COLO668 (cell line): ENCODE measurements around the gene ITPR3.

Experiments used
- DNase-seq: peaks from one replicate; lab custom pipeline; 2025; ENCODE audit not compliant: unreplicated experiment; lab: John Stamatoyannopoulos, UW

Gene ITPR3

DNA sequence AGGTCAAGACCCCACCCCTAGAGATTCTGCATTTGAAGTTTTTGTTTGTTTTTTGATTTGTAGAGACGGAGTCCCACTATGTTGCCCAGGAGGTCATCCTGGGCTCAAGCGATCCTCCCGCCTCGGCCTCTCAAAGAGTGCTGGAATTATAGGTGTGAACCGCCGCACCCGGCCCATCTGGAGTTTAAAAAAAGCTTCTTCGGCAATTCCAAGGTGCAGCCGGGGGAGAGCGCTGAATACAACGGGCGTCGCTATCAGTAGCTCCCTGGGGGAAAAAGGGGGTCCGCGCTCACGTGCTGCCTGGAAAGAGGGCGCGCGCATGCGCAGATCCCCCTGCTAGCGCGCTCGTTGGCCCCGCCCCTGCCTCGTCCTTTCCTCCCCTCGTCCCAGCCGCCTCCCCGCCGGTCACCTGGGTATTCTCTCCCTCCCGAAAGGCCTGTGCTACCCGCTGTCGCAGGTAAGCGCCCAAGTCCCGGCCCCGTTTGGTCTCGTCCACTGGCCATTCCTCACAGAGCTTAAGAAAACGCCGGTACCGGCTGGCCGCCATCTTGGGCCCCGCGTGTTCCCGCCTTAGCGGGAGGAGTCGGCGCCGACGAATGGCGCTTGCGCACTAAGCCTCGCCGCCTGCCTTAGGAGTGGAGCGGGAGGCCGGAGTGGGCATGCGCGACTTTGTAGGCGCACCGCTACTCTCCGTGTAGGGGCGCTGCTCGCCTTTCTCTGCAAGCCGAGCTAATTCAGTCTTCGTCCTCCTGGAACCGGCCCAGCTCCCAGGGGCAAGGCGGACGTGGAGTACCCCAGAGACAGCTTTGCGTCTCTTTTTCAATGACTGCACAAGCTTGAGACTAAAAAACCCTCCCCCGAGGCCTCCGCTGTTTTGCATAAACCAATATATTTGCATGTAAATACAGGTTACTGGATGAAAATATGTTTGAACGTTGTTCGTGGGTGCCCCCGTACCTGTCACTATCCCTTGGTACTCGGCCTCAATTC, 90.3 kb downstream of the ITPR3 start, which contains the start of gene UQCC2:
Gene UQCC2, minus strand, starts transcription at position 561 of the 990 bp plus-strand sequence. Its CDS starts 14 bp downstream, at position 547.
- DNase-seq, result peak; percentile 94

DNA sequence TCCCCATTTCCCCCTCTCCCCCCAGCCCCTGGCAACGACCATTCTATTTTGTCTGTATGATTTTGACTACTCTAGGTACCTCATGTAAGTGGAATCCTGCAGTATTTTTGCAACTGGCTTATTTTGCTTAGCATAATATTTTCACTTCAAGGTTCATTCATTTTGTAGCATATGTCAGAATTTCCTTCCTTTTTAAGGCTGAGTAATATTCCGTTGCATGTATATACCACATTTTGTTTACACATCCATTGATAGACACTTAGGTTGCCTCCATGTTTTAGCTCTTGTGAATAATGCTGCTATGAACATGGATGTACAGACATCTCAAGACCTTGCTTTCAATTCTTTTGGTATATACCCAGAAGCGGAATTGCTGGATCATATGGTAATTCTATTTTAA, 91.8 kb downstream of the ITPR3 start:
- DNase-seq, result no peak

DNA sequence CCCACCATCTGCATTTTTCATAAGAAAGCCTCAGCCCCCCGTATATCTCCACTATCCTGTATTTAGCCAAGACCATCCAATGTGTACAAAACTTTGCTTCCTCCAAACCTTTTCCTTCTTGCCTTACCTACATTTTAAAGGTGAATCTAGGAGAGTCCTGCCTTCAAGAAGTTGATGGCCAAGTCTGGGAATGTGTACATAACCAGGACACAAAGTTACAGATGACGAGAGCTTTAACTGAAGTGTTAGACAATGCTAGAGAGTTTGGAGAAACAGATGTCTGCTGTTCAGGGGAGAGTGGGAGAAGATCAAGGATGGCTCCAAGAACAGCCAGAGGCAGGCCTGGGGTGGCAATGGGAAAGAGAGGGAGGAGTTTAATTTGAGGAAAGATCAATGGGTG, 92.7 kb downstream of the ITPR3 start:
- DNase-seq, result no peak

DNA sequence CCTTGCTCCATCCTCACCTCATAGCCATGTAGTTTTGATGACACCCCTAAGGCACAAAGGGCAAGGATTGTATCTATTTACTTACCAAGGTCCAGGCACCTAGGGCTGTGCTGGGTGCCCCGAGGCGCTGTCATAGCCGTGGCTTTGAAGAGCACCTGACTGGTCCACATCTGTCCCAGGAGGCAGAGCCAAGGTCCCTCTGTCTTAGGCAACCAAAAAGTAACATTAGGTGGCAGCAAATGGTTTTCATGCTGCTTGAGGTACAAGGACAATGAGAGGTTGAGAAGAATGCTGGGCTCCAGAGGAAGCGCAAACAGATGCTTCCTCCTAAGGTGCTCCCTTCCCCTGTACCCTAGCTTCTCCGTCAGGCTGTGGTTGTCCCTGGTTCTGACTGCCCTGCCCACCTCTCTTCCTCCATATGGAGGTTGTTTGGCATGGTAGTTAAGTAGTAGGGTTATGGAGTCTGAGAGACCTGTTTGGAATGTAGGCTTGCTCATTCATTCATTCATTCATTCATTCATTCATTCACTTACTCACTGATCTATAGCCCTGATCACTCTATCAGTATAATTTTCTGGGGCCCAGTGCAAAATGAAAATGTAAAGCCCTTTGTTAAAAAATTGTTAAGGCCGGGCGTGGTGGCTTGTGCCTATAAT, 93.4 kb downstream of the ITPR3 start:
- peak; percentile 22 for DNase-seq

DNA sequence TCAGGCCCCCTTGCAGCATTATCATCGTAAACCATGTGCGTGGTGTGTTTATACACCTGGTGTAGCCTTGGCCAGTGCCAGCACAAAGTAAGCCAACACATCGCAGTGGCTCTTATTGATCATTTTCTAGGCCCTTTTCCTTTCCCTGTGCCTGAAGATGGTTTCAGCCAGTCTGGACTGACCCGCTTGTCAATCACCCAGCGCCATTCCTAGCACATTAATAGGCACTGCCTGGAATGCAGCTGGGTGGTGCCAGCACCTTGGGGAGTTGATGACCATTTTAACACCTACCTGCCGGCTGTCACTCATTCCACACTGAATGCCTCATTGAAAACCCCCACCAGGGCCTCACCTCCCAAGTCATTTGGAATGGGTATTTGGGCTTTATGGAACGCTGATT, 95.3 kb downstream of the ITPR3 start:
- DNase-seq, result peak; percentile 83

DNA sequence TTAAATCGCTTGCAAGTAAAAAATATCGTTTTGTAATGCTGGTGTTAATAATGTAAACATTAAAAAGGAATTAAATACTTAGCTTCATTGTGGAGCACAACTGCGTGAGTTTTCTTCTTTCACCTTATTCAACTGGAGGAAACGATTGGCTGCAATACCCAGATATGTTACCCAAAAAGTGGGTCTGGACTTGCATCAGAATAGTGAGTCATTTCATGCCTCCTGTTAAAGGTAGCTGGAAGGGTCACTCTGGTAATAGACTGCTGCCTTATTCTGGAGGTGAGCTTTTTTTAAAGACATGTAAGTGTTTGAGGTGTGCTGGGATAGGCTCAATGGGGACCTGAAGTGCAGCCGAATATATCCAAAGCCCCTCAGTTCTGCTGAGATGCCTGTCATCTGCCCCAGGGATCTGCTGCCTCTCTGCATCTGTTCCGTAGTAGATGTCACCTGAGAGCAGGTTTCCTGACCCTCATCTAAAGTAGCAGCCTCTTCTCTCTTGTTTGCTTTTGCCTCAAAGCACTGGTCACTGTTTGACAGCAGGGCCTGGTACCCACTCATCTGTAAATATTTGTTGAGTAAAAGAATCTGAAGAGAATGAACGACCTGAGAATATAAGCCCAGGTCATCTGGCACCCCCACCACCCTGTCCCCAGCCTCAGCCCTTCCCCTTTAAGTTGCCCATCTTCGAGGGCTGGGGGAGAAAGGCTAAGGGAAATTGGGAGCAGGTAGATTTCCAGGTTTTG, 95.9 kb downstream of the ITPR3 start:
- peak; percentile 35 for DNase-seq

DNA sequence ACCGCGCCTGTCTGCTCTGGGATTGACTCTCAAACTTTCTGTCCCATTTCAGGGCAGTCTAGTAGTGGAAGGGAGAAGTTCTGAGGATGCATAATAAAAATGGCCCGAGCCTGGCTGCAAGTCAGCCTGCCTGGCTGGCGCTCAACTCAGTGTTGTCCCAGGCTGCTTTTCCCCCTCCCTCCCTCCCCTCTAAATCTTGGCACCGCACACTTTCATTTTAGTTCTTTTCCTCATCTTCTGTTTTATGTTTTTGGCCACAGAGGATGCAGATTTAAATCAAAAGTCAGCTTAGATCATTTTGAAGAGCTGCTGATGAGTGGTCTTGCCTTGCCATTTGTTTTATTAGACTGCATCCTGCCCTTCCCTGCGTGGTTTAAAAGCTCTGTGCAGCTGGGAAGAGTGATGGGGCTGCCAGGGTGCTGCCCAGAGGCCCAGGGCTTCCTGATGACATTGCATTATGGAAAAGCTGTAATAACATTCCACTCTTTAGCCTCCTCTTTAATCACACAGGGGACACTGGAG, 96.9 kb downstream of the ITPR3 start:
- no peak for DNase-seq

DNA sequence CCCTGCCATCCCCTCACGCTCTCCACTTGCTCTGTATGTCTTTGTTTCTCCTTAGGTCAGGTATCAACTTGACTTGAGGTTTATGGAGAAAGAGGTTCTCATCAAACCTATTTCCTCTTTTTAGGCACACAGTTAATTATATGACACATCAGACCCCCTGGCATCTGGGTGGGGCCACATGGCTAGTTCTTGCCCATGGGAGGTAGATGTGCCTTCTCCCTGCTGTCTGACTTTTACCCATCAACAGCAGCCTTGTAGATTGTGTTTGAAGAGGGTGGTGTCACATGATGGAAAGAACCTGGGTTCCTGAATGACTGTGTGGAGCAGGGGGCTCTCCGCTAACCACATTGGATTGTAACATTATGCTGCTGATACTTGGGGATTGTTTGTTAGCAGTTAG, 97.6 kb downstream of the ITPR3 start:
- DNase-seq, result no peak

DNA sequence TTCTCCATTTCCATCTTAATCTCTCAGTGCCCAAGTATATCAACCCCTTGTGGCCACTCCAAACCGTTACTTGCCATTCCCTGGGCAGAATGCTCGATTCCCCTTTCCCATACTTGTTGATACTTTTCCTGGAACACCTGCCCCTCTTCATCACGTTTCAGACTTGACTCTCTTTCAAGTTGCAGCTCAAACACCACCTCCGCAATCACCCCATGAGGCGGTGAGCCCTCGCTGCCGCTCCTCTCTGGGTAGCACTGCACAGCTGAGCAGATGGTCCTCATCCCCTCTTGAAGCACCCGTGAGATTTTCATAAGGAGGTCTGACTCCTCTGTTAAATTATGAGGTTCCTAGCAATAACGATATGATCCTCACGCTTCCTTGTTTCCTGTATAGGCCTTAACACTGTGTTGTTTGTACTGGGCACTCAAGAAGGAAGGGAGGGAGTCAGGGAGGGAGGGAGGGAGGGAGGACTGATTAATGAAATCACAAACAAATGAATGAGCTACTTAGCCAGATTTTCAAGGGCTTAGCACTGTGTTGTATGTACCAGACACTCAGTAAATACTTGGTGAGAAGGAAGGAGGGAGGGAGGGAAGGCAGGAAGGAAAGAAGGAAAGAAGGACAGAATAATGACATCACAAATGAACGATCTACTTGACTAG, 98.3 kb downstream of the ITPR3 start:
- DNase-seq, result no peak

DNA sequence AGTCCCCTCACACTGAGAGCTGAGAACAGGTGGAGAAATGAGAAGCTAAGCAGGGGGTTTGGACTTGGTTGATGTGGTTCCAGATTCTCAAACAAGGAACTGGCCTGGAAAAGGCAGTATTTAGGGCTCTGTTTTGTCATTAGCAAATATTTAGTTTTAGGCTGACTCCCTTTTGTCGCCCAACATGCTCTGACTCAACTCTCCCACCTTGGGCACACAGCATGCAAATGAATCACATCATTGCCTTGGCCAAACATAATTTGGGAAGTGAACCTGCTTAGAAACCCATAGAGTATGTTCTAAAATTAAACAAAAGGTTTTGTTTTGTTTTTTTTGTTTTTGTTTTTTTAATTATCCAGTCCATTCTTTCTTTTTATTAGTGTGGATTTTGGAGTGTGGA, 99.9 kb downstream of the ITPR3 start:
- peak; percentile 16 for DNase-seq

DNA sequence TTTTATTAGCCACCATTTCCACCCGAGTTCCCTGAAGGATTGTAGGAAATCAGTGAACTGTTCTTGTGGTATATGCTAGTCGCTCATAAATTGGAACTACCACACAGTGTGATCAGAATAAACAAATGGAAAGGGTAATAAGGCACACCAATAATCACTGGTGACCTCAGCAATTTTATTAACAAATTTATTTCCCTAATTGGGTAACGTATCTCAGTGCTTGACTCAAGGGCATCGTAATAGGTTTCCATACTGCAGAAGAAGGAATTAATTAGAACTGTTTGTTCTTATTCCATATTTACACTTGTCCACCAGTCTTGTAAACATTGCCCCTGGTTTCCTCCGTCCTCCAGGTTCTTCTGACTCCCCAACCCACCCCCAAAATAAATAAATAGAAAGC, 100.4 kb downstream of the ITPR3 start:
- DNase-seq, result no peak

DNA sequence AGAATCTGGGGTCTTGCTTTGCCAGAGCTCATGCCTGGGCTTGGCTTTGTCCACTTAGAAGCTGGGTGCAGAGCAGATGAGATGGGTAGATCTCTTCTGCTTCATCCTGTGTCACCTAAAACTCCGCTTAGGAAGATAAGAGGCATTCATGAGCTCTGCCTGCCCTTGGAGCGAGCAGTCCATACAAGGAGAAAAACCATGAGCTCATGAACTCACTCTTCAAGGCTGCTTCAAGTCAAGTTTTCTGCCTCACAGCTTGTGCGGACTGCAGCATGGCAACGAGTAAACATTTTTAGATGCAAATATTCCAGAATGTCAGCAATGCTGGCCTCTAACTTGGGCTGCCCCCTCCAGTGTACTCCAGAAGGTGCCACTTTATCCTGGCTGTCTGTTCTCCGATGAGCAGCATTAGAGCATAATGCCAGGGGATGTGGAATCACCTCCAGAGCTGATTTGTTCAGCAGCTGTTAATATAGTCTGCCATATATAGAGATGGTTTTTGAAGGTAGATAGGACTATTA, 101.0 kb downstream of the ITPR3 start:
- DNase-seq, result no peak

DNA sequence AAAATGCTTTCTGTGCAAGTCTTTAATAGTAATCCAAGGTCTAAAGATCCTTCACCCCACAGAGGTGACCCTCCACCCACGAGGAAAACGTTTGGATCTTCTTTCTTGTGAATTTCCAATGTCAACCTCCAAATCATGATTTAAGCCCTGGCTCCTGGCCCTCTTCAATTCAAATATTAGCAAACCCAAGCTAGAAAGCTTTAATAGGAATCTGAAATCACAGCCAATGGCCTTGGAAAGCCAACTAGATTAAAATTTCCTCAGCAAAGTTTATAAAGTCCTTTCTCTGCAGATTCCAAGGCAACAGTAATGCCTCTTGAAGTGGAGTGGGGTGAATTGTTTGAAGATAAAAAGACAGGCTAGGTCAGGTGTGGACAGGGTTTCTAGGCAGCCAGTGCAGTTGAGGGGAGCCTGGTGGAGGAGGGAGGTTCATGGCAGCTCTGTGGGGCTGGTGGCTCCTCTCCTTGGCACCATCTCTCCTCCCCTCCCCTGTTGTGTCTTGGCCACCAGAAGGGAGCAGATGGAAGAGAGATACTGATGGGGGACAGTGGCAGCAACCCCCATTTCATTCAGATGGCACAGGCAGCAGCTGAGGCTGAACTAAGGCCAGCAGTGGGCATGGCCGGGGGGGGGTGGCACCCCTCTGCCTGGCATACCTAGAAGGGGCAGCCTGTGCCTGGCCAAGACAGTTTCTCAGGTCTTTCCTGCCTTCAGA, 102.4 kb downstream of the ITPR3 start:
- no peak for DNase-seq

DNA sequence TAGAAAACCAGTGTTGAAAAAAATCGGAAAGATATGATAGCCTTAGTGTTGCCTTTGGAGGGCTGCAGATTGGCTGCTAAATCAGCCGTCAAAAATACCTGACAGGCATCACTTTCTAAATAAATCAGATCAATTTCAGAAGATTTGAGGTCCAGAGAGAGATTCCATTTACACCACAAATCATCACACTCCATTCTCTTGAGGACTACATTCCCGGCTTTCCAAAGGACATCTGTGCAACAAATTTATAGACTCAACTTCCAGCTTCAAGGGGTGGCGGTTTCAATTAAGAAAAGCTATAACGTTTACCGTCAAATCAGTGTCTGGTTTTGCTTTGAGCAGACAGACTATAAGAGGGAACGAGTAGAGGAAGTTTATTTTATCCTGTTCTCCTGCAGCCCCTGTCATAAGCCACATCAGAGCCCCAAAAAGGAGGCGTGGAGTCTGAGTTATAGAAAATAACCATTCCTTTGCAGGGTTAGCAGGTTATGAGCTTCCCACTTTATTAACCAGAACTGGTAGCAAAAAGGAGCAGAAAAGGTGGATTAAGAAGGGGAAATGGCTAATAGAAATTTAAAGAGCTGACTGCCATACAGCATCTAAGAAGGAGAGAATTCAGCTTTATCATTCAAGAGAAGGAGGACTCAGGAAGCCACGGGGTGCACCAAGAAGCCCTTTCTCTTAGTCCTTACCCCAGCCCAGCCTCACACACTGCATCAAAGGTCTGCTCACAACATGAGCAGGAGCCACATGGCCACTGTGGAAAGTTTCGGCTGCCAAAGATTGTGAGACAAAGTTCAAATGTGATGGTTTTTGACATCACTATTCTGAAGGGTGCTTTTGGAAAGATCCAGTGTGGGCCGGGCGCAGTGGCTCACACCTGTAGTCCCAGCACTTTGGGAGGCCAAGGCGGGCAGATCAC, 103.2 kb downstream of the ITPR3 start:
- DNase-seq, result no peak

DNA sequence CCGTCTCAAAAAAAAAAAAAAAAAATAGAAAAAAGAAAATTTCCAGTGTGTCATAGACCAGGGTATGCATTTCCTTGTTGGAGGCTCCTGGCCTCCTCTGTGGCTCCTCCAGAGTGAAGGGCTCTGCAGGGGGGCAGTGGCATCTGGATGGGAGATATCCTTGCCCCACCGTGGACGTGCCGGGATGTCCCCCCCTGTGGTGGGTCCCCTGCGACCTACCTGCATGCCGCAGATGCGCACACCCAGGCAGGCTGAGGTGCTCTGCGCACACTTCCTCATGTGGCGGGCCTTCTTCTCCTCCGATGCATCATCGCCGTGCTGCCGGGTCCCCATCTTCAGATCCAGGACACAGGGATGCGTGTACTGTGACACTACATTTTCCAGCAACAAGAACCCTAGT, 104.1 kb downstream of the ITPR3 start:
- no peak for DNase-seq

DNA sequence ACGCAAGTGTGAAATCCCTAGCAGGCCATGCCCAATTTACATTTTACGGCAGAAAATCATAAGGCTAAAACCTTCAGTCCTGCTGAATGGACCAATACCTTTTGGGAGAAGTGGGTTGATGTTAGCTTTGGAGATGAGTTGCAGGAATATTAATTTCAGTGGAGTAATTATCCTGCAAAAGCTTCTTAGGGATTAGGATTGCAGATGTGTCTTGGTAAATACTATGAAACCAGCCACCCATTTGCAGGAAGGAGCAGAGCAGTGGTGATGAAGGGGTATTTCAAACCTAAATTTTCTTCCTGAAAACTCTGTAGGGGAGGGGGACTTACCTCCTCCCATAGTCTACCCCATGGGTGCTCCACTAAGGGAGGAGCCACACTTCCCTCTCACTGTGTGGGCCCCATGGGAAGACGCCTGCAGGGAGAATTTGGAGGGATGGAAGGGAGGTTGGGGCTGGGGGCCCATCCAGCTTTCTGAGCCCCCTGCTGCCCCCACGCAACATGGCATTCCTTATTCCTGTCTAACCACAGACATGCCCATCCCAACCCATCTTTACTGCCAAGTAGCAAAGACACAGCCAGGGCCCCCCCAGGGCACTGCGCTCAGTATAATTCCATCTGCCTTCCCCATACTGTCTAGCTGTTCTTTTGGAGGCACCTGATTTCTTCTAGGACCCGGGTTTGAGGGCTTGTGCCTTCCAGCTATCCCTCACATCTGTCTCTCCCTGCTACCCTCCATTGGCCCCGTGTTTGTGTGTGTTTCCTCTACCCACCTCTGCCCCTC, 105.0 kb downstream of the ITPR3 start:
- no peak for DNase-seq

DNA sequence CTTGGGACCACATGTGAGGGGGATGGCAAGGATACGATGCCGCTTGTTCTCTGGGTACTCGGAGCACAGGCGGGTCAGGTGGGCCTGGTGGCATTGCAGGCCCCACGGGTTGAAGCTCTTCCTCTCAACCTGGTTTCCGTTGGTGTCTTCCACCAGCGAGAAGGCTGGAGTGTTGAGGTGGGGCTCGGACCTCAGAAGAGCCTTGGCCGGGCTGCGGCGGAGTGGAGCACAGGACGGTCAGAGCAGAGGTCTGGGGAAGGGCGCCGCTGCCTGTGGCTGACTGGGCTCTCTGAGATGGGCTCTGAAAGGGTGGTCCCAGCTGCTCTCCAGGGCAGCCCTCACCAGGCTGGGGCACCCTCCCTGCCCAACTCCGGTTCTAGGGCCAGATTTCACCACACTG, 105.6 kb downstream of the ITPR3 start:
- DNase-seq, result no peak

DNA sequence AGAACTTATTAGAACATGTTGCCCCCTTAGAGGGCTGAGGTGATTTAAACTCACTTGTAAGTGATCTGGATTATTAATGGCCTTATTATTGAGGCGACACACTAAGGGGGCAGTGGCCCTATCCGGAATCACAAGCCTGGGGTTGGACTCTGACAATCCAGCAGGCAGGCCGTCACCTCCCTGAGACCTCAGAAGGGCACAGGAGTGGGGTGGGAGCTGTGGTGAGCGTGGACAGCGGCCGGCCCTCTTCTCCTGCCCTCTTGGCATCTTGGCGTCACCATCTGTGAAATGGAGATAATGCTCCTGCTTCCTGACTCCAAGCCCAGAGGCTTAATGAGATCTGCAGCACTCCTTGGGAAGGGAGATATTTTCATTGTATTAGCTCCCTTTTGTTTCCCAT, 106.0 kb downstream of the ITPR3 start:
- DNase-seq, result no peak
